Germinal center (tissue), 1 donor: ENCODE data around the gene ITGA11.

Experiments used
- DNase-seq: peaks from one replicate; pipeline ENCODE4 v3.0.0; 2012; ENCODE audit warnings: mixed read lengths, low spot score

Gene ITGA11

DNA sequence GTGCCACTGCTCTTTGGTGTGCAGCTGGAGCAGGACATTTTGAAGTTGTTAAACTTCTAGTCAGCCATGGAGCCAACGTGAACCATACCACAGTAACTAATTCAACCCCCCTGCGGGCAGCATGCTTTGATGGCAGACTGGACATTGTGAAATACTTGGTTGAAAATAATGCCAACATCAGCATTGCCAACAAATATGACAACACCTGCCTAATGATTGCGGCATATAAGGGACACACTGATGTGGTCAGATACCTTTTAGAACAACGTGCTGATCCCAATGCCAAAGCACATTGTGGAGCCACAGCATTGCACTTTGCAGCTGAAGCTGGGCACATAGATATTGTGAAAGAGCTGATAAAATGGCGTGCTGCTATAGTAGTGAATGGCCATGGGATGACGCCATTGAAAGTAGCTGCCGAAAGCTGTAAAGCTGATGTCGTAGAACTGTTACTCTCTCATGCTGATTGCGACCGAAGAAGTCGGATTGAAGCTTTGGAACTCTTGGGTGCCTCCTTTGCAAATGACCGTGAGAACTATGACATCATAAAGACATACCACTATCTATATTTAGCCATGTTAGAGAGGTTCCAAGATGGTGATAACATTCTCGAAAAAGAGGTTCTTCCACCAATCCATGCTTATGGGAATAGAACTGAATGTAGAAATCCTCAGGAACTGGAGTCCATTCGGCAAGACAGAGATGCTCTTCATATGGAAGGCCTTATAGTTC lies 142.2 kb downstream of the ITGA11 start:
- no peak for DNase-seq

DNA sequence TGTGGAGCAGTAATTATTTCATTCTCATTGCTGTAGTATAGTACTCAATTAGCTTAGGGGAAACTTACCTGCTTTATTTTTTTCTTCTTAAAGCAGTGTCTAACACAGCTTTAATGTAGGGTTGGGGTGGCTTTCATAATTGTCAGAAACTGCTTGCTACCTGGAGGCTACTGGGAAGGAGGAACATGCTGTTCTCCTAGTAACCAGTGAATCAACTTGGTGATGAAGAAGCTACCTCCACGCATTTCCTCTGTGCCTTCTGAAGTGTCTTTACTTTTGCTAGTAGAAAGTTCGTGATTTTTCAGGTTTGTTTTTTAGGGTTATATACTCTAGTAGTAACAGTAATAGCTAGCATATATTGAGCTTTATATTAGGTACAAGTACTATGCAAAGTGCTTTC lies 142.9 kb downstream of the ITGA11 start:
- DNase-seq = no peak

DNA sequence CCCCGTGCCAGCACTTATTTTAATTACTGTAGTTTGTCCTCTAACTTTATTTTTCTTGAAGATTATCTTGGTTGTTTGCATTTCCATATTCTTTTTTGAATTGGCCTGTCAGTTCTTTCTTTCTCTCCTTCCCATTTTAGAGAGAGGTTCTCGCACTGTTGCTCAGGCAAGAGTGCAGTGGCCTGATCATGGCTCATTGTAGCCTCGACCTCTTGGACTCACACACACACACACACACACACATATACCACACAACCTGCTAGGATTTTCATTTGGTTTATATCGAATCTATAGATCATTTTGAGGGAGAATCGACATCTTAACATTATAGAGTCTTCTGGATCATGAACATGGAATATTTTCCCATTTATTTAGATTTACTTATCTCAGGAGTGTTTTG lies 145.7 kb downstream of the ITGA11 start:
- no peak for DNase-seq

DNA sequence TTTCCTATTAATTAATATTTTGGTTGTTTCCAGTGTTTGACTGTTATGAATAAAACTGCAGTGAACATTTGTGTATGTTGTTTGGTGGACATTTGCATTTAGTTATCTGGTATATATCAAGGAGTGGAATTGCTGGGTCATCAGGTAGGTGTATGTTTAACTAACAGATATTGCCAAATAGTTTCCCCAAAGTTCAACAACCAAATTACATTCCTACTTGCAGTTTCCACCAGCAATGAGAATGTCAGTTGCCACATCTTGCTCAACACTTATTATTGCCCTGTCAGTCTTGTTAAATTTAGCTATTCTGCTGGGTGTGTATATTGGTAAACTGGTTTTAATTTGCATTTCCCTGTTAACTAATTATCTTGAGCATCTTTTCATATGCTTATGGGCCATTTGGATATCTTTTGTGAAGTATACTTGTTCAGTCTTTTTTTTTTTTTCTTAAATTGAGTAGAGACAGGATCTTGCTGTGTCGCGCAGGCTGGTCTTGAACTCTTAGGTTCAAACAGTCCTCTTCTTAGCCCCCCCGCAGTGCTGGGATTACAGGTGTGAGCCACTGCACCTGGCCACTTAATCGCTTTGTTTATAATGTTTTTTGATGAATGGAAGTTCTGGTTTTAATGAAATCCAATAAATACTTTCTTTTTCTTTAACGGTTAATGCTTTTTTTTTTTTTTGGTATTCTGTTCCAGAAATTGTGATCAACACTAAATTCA lies 146.5 kb downstream of the ITGA11 start:
- no peak for DNase-seq

DNA sequence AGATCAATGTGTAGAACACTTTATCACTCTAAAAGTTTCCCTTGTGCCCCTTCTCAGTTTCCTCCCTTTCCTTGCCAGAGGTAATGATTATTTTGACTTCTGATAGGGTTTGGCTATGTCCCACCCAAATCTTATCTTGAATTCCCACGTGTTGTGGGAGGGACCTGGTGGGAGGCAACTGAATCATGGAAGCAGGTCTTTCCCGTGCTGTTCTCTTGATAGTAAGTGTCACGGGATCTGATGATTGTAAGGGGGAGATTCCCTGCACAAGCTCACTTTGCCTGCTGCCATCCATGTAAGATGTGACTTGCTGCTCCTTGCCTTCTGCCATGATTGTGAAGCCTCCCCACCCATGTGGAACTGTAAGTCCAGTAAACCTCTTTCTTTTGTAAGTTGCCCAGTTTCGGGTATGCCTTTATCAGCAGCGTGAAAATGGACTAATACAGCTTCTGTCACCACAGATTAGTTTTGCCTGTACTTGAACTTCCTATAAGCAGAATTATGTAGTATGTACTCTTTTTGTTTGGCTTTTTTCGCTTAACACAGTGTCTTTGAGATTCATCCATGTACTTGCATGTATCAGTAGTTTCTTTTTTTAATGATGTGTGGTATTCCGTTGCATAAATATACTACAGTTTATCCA lies 147.2 kb downstream of the ITGA11 start:
- no peak for DNase-seq

DNA sequence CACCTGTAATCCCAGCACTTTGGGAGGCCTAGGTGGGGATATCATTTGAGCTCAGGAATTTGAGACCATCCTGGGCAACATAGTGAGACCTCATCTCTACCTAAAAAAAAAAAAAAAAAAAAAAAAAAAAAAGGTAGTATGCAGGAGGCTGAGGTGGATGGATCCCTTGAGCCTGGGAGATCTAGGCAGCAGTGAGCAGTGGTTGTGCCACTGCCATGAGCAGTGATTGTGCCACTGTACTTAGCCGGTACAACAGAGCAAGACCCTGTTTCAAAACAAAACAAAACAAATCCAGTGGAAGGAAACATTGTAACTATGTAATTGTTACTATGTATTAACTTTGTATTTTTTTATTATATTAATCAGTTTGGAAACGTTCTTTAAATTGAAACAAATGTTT lies 148.6 kb downstream of the ITGA11 start:
- no peak for DNase-seq

DNA sequence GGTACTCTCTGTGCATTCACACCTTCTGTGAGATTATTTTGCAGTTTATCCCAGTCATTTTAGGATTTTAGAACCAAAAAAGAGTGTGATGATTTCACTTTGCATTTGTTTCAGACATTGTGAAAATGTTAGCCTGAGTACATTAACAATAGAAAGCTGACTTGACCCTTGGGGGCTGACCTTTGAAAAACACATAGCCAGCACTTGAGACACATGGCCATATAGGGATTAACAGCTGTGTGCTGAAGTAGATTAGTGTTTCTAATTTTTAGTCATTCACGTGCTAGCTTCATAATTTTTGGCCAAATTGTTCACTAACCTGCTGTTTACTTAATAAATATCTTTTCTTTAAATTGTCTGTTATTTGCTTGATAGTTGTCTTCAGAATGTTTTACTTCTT lies 151.0 kb downstream of the ITGA11 start:
- no peak for DNase-seq

DNA sequence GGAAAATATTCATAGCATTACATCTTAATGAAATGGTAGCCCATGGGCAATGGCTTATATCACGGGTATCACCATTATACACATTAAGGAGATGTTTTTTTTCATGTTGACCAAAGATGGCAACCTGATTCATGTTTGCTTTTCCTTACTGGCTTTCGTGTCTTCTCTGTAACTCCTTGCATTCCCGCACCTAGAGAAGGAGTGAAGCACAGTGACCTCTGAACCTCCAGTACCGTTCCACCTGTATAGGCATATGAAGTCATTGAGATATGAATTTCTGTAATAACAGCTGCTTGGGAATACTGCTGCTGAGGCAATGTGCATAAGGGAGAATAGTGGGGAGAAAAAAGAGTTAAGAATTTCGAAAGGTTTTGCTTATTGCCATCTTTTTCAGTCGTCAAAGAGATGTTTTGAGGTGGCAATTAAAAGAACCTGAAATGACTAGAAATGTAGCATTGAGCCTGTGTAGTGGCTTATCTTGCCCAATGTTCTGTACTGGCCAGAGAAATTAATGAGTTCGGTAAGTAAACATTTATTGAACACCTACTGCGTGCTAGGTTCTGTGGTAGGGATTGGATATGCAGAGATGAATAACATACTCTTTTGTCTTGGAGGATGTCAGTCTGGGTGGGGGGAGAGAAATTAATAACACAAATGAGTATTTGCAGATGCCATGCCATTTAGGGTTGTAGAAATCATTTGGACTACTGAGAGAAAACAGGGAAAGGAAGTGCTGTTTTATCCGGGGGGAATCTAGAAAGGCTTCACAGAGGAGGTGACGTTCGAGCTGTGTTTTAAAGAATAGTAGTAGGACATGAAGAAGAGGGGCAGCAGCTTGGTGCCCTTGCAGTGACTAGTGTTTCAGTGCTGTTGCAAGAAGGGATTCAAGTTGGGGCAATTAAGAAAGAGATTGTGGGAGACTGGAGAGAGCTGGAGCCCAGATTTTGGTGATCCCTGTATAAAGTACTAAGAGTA lies 151.9 kb downstream of the ITGA11 start:
- DNase-seq = no peak

DNA sequence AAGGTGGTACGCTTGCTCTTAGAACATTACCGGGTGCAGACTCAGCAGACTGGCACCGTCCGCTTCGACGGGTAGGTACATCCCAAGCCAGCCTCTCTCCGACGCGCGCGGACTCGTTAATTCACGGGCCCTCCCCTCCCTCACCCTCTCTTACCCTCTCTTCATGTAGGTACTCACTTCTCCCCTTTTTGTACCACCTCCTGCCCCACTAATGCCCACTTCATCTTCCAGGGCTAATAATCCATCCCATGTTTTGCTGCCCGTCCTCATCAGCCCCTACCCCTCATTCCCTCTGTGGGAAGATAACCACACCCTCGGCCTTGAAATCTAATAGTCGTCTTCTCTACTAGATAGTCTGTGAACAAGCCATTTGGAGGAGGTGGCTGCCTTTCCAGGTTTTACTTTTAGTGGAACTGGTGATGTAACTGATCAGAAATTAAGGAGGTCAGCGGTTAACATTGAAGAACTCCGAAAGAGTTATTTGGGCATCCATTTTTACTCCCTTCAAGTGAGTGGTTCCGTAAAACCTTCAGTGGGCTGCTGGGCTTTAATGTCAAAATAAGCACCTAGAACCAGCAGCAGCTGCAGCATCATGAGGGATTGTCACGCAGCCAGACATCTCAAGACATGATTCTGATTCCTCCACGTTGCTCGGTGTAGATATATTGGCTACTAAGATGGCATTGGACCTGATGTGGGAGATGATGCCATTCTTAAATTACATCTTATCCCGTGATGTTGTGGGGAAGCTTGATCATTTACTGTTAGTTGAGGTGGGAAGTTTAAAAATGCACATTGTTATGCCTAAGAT lies 153.2 kb downstream of the ITGA11 start:
- peak; percentile 10 for DNase-seq

DNA sequence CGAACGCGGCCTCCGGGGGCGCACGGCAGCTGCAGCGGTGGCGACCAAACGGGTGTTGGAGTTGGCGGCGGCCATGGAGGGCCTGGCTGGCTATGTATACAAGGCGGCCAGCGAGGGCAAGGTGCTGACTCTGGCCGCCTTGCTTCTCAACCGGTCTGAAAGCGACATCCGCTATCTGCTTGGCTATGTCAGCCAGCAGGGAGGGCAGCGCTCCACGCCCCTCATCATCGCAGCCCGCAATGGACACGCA lies 153.7 kb downstream of the ITGA11 start:
- no peak for DNase-seq

DNA sequence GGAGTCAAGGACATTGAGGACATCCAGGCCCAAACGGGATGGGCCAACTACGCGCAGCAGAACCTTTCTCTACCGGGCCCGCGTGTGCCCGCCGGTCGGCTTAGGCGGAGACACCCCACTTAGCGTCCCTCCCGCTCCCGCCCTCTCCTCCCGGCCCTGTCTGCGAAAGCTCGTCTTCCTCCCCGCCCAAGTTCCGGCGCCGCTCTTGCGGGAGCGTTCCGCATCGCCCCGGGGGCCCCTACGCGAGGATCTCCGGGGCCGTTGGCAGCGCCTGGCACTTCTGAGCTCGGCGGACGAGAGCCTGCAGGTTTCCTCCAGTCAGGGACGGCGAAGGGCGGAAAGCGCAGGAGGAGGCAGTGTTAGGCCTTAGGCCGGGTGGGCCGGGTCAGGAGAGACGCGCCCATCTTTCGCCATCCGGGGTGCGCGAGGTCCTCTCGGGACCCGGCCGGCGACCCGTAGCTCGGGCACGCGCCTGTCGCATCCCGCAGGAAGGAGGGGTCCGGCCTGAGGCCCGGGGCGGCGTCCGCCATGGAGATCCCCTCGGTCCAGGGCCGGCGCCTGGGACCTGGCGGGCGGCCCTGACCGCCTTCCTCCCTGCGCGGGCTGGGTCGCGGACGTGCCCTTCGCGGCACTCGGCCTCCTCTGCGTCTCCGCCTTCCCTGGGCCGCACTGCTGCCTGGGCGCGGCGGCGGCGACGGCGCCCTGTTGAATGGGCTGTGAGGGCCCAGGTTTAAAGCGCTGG lies 154.2 kb downstream of the ITGA11 start, which contains the start of gene FEM1B:
Gene FEM1B (plus strand): TSS at position 143 of the 742 bp plus-strand sequence. CDS start 673 bp downstream, outside the sequence.
- peak; percentile 91 for DNase-seq

DNA sequence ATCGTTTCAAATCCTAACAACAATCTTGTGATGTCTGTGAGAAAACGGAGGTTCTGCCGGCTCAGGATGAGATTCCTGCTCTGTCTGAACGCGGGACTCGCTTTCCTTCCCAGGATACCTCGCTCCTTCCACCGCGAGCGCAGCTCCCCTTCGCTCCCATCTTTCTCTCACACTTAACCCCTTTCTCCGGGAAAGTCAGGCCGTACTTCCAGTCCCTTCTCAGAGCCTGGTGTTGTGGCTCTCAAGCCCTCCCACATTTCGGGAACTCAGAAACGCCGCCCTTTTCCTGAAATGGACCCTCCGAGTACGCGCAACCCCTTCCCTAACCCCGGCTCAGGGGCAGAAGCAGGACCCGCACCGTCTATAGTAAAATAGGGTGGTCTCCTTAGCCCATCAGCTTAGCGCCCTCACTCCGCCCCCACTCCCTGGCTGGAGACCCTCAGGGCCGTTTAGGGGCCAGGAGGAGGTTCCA lies 154.8 kb downstream of the ITGA11 start:
- no peak for DNase-seq

DNA sequence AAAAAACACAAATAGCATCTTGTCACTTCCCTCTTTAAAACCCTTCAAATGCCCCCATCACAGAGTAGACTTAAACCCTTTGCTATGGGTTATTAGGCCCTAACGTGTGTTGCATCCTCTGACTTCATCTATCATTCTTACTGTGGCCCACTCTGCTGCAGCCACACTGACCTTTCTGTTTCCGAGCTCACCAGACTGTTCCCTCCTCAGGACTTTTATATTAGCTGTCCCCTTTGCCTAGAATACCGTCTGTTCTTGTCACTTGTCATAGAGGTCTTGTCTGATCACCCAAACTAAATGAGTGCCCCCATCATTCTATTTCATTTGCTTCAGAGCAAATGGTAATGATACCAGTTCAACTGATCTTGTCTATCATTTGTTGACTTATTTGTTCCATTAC lies 155.3 kb downstream of the ITGA11 start:
- no peak for DNase-seq

DNA sequence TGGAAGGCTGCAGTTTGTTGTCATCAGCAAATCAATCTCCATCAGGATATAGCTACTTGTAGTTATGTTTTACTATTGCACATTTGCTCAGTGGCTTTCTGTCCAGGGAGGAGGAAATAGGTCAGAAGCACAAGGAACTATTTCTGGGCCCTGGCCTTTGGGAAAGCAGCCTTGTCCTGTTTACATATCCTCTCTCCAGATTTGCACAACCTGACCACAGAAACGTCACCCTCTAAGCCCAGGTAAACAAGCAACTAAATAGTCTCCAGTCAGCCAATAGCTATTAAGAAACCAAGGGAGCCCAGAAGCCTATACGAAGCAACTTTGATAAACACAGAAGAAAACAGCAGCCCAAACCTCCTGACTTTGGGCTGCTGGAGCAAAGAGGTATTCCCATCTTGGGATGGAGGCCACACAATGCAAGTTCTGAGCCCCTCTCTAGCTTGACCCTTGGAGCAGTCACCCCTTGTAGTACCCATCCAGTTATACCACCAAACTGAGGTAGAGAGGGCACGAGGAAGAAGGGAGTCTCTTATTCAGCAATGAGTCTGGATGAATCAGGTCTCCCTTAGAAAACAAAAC lies 156.7 kb downstream of the ITGA11 start:
- DNase-seq = no peak

DNA sequence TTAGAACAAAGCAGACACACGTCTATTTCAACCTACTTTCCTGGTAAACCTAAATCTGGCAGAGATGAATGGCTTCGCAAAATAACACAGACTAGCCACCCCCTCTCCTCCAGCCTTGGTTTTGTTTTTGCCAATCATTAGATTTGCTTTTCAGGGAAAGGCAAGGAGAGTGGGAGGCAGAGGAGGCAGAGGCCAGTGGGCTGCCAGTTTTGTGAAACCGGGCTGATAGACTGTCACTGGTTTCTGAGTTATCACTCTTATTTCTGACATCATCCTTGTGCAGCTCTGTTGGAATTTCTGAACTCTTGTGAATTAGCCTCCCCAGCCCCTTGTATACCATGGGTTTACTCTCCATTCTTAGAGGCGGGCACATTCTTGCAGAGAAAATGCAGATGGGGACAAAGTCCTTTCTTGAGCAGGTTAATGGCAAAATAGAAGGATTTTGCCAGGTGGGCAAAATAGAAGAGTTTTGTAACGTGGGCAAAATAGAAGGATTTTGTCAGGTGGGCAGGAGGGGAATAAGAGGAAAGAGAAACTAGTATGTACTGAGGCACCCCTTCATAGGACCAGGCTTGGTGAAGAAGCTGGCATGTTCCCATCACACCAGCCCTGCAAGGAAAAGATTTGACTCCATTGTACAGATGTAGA lies 157.6 kb downstream of the ITGA11 start:
- no peak for DNase-seq

DNA sequence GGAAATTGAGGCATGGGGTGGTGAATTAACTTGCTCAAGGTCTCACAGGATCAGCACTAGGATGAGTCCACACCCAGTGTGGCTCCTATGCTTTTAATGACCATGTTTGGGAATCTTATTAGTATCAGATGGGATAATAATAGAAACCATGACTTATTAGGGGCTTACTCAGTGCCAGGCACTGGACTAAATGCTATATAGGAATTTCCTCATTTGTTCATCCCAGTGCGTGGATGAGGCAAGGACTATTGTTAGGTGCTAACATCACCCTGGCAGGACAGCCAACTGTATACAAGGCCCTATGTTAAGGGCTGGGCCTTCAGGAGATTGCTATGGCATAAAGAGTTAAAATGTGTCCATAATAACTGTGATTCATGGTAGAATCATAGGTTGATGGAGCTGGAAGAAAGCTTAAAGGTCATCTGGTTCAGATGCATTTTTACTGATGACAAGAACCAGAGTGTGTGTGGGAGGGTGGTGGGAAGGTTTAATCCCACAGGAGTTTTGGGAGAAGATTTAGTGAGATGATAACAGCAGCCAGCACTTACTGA lies 159.2 kb downstream of the ITGA11 start:
- DNase-seq = no peak

DNA sequence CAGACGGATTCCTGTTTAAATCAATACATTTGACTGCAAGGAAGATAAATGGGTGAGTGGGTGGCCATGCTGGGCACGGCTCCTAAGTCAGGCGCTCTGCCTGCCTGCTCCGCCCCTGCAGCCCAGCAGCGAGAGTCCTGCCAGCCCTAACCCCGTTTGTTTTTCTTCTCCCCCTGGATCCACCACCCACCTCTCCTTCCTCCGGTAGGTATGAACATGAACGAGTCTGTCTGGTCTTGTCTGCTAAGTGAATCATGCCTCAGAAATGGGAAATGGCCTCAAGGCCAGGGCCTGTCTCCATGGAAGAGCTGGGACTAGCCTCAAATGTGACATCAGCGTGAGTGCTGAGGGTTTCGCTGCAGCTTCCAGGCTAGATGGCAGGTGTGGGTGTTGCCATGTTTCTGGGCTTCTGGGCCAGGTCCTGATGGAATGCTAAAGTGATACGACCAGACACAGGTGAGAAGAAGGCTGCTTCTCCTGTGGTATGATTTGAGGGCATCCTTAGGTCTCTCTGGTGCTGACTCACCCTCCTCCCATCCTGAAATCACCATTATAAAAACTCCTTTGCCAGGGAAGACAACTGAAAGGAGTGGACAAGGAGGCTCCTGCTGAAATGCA lies 160.0 kb downstream of the ITGA11 start:
- DNase-seq = no peak

DNA sequence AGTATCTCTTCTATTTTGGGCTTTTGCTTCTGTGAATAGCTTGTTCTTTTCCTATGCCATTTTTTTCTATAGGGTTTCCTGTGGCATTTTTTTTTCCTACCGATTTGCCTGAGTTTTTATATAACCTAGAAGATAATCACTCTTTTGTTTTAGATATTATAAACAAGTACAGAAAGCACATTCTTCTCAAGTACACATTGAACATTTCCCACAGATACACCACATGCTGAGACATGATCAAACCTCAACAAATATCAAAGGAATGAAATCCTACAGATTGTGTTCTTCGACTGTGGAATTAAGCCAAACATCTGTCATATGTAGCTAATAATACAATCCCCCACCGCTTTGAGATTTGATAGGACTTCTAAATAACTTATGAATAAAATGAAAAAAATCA lies 163.6 kb downstream of the ITGA11 start:
- no peak for DNase-seq

DNA sequence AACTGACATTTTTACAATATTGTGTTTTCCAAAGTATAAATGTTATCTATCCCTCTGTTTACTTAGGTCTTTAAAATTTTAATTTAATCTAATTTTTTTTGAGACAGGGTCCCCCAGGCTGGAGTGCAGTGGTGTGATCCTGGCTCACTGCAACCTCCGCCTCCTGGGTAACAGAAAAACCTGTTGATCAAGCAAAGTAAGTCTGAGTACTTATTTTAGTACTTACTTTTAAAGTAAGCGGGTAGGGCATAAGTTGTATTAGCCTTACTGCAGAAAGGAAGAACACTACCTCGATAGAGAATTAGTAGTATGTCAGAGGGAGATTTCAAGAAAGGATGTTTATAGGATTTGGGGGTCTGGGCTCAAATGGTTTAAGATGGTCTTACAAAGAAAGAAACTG lies 166.3 kb downstream of the ITGA11 start:
- DNase-seq = no peak
